IPS-NIHi11 (cell line): ENCODE measurements around the gene GDPD1.
"Not testable (repeated sequence)": the region's sequence is repeated elsewhere in the genome, so short reads cannot be mapped to it uniquely, and the experiment has no call there.

ENCODE experiments used
- DNase-seq: peaks from one replicate; pipeline ENCODE4 v3.0.0; 2012; ENCODE audit warnings: mixed read lengths, low spot score

The GDPD1 gene

GRCh38 chr17:59220328-59221158 lies at the start of gene GDPD1:
TSS of gene GDPD1 (plus strand) at chr17:59220511. CDS start at chr17:59220610, 99 bp downstream.
- DNase-seq, result peak; percentile 97

DNA sequence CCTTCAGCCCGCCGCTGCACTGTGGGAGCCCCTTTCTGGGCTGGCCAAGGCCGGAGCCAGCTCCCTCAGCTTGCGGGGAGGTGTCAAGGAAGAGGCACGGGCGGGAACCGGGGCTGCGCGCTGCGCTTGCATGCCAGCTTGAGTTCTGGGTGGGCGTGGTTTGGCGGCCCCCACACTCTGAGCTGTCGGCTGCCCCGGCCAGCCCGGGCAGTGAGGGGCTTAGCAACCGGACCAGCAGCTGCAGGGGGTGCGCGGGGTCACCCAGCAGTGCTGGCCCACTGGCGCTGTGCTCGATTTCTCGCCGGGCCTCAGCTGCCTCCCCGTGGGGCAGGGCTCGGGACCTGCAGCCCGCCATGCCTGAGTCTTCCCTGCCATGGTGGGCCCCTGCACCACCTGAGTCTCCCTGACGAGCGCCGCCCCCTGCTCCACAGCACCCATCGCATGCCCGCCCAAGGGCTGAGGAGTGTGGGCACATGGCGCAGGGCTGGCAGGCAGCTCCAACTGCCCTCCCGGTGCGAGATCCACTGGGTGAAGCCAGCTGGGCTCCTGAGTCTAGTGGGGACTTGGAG lies 47.8 kb upstream of the GDPD1 start:
- no peak for DNase-seq

DNA sequence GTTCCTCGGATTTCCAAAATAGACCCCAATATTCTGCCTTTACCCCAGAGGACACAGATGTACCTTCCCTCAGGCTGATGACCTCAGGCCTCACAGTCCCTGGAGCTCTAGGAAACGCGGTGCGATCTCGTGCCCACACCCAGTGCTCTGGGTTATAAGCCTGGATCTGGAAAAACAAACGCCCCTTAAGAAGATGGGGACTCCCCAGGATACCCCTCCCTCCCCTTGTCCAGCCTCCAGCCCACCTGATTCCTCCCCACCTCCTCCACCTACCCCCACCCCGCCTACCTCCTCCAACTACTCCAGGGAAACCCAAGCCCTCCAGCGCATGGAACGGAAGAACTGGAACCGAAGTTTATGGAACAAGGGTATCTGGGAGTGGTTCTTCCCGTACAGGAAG lies 45.6 kb upstream of the GDPD1 start:
- no peak for DNase-seq

DNA sequence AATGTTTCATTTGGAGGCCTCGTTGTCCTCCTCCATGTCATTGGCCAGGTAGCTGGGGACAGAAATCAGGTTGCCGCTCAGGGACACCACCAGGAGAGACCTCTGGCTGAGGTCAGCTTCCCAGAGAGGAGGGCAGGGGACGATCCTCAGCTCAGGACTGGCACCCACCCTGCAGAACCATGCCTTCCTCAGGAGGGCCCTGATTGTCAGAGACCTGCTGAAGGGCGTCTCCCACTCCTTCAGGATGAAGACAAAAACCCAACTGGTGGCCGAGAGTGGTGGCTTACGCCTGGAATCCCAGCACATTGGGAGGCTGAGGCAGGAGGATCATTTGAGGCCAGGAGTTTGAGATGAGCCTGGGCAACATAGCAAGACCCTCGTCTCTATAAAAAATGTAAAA lies 45.2 kb upstream of the GDPD1 start:
- no peak for DNase-seq

- no peak for DNase-seq
These were observed 41.9 kb upstream of the GDPD1 start for GRCh38 chr17:59178266-59178985.

DNA sequence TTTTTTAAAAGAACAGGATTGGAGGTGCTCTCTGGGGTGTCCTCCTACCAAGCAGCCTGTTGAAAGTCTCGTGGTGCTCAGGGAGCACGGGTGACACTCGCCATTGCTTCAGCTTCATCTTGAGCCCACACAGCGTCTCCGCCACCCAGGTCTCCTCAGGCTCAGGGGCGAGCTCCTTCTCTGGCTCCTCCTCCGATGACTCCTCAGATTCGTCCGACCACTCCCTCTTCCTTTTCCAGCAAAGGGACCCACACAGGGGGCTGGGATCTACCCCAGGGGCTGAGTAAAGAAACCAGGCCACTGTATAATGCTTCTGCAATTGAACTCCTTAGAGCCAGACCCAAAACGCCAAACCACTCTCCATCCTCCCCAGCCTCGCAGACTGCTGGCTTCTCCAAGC lies 40.7 kb upstream of the GDPD1 start:
- DNase-seq, result not testable (repeated sequence)

DNA sequence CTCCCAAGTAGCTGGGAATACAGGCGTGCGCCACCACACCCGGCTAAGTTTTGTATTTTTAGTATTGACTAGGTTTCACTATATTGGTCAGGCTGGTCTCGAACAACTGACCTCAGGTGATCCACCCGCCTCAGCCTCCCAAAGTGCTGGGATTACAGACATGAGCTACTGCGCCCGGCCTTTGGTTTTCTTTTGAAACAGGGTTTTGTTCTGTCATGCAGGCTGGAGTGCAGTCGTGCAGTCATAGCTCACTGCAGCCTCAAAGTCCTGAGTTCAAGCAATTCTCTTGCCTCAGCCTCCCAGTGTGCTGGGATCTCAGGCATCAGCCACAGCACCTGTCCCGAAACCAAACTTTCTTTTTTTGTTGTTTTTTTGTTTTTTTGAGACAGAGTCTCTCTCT lies 39.7 kb upstream of the GDPD1 start:
- no peak for DNase-seq

GRCh38 chr17:59181481-59181880 lies 38.8 kb upstream of the GDPD1 start:
- DNase-seq, result no peak

DNA sequence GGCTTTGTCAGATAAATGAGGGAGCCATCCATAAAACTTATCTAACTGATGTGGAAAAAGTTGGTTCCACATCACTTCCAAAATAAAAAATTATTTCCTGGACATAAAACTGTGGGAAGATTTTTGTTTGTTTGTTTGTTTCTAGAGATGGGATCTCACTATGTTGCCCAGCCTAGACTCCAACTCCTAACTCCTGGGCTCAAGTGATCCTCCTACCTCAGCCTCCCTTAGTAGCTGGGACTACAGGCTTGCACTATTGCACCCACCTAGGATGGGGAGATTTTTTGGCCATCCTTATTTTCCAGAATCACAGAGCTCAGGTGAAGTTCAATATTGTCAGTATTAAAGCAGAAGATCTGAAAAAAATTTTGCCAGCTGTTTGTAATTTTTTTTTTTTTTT lies 34.3 kb upstream of the GDPD1 start:
- DNase-seq, result no peak

- no peak for DNase-seq
These were observed 33.5 kb upstream of the GDPD1 start for GRCh38 chr17:59186850-59187249.

DNA sequence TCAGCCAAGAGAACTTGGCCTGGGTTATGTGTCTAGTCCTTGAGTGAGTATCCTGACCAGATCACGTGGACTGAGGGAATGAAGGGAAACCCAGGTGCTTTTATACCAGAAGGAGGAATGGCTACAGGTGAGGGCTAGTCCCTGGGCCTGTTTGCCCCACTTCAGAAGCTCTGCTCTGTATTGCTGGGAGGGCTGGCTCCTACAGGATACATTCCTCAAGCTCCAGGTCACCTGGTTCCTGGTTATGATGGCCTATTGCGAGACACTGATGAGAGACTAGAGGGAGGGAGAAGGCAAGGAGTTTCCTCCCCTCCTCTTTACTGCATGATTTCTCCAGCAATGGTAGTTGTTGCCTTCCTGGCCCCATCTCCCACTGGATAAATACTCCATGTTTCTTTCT lies 29.5 kb upstream of the GDPD1 start:
- no peak for DNase-seq

DNA sequence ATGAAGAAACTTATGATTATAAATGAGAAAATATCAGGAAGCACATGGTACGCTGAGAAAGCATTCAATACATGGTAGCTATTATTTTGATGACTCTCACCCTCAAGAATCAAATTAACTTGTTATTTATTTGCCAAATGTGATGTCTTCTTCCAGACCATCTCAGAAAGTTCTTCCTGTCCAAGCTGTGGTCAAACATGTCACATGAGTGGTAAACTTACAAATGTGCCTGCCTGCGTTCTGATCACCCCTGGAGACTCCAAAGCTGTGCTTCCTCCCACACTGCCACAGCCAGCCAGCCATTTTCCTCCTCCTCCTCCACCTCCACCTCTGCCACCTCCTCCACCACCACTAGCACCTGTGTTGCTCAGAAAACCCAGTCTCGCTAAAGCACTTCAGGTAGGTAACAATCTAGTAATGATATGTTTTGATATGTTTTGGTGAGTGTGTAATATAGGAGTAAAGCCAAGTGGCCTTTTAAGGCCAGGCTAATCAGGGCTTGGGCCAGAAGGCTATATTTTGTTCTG lies 26.9 kb upstream of the GDPD1 start:
- no peak for DNase-seq

DNA sequence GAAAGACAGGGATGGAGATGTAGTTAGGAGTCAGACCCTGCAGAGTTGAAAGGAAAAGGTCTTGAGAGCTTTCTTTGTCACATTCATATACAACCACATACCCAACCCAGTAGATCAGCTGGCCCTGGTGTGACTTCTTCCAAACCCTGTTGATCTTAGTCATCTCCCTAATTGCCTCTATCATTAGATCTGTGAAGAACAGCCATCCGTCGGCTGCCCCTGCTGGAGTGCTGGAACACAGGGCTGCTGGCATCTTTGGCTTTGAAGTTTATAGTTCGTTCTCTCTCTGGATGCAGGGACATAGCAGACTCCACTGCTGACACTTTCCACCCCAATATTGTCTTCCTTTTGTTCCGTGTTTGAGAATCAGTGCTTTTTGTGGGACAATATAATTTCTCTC lies 20.9 kb upstream of the GDPD1 start:
- no peak for DNase-seq

DNA sequence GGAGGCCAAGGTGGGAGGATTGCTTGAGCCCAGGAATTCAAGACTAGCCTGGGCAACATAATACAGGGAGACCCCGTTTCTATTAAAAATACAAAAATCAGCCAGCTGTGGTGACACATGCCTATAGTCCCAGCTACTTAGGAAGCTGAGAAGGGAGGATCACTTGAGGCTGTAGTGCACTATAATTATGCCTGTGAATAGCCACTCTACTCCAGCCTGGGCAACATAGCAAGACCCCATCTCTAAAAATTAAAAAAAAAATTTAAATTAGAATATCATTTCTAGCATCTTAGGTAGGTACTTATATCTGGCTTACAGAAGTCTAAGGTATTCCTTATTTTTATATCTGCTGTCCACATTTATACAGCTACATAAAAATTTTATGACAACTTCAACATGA lies 18.0 kb upstream of the GDPD1 start:
- DNase-seq, result no peak

DNA sequence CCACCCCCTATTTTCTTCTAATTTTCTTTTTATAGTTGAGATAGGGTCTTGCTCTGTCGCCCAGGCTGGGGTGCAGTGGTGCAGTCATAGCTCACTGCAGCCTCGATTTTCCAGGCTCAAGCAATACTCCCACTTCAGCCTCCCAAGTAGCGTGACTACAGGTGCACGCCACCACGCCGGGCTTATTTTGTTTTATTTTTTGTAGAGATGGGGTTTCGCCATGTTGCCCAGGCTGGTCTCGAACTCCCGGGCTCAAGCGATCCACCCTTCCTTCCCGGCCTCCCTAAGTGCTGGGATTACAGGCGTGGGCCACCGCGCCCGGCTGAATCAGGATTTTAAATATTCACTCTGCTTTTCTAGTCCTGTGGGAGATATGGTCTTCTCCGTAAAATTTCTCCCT lies 941 bp upstream of the GDPD1 start:
- no peak for DNase-seq

GRCh38 chr17:59219992-59220327 lies 351 bp upstream of the GDPD1 start:
- no peak for DNase-seq

GRCh38 chr17:59221159-59221847 lies 992 bp downstream of the GDPD1 start:
- no peak for DNase-seq

DNA sequence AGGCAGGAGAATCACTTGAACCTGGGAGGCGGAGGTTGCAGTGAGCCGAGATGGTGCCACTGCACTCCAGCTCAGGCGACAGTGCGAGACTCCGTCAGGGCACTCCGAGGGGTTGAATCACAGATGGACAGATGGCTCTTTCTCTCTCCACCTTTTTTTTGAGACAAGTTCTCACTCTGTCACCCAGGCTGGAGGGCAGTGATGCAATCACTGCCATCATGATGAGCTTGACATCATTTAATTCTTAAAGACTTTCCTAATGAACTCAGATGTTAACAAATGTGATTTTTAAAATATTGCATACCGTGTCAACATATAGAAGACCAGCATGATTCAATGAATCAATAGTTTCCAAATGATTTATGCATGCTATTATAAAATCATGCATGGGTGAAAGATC lies 3.5 kb downstream of the GDPD1 start:
- DNase-seq, result no peak

DNA sequence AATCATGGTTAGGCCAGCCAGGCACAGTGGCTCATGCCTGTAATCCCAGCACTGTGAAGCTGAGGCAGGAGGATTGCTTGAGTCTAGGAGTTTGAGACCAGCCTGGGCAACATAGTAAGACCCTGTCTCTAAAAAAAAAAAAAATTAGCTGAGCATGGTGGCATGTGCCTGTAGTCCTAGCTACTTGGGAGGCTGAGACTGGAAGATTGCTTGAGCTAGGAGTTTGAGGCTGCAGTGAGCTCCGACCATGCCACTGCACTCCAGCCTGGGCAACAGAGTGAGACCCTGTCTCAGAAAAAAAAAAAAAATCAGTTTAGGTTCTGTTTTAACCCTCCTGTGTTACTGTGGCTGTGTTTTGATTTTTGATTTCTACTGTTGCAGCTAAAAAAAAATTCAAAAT lies 8.3 kb downstream of the GDPD1 start:
- DNase-seq, result not testable (repeated sequence)

DNA sequence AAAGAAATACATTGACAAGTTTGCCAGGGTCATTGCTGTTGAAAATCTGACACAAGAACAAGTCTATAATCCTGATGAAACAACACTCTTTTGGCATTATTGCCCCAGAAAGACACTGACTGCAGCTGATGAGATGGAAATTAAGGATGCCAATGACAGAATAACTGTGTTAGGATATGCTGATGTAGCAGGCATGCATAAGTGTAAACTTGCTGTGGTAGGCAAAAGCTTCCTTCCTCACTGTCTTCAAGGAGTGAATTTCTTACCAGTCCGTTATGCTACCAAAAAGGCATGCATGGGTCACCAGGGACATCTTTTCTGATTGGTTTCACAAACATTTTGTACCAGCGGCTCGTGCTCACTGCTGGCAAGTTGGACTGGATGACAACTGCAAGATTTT lies 10.5 kb downstream of the GDPD1 start:
- no peak for DNase-seq

GRCh38 chr17:59234631-59235030 lies 14.3 kb downstream of the GDPD1 start:
- DNase-seq, result no peak

DNA sequence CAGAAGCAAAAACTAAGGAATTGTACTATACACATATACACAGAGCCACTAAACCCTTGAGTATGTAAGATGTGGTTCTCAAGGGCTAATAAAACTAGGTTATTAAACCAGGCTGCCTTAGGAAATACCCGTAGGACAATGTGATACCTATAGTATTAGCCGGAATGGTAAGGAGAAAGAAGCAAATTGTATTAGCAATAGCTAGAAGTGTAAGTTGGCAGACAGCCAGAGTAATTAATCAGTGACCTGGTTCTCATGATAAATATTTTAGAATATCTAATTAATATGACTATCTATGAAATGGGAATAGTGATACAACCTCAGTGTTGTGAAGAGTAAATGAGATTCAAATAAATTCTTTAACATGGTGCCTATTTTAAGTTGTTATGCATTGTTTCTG lies 18.6 kb downstream of the GDPD1 start:
- no peak for DNase-seq

DNA sequence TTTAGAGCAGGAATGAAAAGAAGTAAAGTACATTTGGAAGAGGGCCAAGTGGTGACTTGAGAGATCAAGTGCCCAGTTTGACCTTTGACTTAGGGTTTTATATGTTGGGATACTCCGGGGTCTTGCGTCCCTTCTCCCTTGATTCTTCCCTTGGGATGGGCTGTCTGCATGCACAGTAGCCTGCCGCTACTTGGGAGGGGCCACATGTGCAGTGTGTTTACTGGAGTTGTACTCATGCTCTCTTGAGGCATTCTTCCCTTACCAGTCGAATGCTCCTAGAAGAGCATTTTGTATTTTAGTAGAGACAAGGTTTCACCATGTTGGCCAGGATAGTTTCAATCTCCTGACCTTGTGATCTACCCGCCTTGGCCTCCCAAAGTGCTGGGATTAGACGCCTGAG lies 23.8 kb downstream of the GDPD1 start:
- DNase-seq, result no peak
